Keratinocyte (primary cell): ENCODE results near the gene SAMD11.

Source experiments
- EZH2 ChIP-seq: IDR thresholded peaks from one replicate; pipeline ENCODE4 v1.6.1; 2012; ENCODE audit warnings: inconsistent platforms, mild to moderate bottlenecking, low read length, moderate library complexity
- TF ChIP-seq, protein P1 (sequence below), 3 experiments: IDR thresholded peaks in 1 of 3; conservative IDR thresholded peaks in 1 of 3; optimal IDR thresholded peaks in 1 of 3; 2 replicates in 2 of 3; 3 replicates in 1 of 3; pipeline versions ENCODE3 to v1.5.1; 2011; ENCODE audit warnings: low read length in 3 of 3, mild to moderate bottlenecking in 3 of 3, moderate library complexity in 2 of 3, control low read depth in 1 of 3, inconsistent platforms in 1 of 3; ENCODE audit not compliant: insufficient read depth in 2 of 3; ENCODE audit errors: extremely low read depth in 1 of 3

DNA sequence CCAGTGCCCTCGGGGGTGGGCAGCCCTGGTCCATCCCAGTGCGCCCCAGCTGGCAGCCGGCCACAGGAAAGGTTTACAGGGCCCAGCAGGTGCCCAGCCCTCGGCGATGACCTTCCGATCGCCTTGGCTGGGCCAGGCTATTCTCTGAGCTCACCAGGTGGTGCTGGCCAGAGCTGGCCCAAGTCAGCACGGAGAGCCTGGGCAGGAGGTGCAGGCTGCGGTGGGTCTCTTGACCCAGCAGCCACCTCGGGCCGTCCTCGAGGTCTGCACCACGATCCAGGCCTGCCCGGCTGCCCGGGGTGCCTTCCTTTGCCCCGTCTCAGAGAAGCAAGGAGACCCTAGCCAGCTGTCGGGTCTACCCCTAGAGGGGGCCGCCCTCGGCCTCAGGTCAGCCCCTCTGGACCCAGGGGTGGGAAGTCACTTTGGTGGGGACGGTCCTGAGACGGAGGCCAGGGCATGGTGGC is 57.8 kb downstream of the SAMD11 start:
- TF ChIP-seq, protein P1, sequence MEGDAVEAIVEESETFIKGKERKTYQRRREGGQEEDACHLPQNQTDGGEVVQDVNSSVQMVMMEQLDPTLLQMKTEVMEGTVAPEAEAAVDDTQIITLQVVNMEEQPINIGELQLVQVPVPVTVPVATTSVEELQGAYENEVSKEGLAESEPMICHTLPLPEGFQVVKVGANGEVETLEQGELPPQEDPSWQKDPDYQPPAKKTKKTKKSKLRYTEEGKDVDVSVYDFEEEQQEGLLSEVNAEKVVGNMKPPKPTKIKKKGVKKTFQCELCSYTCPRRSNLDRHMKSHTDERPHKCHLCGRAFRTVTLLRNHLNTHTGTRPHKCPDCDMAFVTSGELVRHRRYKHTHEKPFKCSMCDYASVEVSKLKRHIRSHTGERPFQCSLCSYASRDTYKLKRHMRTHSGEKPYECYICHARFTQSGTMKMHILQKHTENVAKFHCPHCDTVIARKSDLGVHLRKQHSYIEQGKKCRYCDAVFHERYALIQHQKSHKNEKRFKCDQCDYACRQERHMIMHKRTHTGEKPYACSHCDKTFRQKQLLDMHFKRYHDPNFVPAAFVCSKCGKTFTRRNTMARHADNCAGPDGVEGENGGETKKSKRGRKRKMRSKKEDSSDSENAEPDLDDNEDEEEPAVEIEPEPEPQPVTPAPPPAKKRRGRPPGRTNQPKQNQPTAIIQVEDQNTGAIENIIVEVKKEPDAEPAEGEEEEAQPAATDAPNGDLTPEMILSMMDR (optimal IDR thresholded peaks at IDR 0.05 in 1 of 3, IDR thresholded peaks at IDR 0.05 in 1 of 3, conservative IDR thresholded peaks at IDR 0.05 in 1 of 3; ENCODE audit: extremely low read depth in 1 of 3, insufficient read depth in 2 of 3, low read length in 3 of 3), result no peak
- no peak for TF ChIP-seq EZH2
